Retinal pigment epithelial cell (primary cell): ENCODE measurements around the gene YJU2.
"Not testable (repeated sequence)": the region's sequence is repeated elsewhere in the genome, so short reads cannot be mapped to it uniquely, and the experiment has no call there.

ENCODE experiments used
- DNase-seq: peaks from one replicate; pipeline ENCODE4 v3.0.0-alpha.2; 2010; ENCODE audit warnings: low read depth
- H3K4me3 ChIP-seq: 2 replicates; pipeline ENCODE4 v1.5.1; 2011; ENCODE audit warnings: mild to moderate bottlenecking, low read length, control low read depth, moderate library complexity
- TF ChIP-seq, protein P1 (sequence below): conservative IDR thresholded peaks from 2 replicates; pipeline ENCODE4 v1.5.1; 2011; ENCODE audit warnings: low read depth, low read length, control low read depth, inconsistent platforms

YJU2 gene

DNA sequence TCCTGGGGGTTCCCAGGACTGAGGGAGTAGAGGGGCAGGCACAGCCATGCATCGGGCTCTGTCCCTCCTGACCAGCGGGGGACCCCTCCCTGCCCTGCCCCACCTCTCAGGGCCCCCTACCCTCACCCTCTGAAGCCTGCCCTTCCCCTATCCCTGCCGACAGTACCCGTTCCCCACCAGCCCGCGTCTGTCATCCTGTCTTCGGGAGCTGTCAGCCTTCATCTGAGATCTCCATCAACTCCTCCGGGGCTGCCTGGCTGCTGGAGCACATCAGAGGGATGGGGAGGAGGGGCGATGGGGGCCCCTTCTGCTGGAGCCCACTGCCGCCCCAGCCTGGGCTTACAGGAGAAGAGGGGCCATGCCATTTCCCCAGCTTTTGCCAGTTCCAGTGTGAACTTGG, 26.0 kb downstream of the YJU2 start:
- DNase-seq = no peak
- no peak overlapping the region for H3K4me3 ChIP-seq
- TF ChIP-seq, protein P1, sequence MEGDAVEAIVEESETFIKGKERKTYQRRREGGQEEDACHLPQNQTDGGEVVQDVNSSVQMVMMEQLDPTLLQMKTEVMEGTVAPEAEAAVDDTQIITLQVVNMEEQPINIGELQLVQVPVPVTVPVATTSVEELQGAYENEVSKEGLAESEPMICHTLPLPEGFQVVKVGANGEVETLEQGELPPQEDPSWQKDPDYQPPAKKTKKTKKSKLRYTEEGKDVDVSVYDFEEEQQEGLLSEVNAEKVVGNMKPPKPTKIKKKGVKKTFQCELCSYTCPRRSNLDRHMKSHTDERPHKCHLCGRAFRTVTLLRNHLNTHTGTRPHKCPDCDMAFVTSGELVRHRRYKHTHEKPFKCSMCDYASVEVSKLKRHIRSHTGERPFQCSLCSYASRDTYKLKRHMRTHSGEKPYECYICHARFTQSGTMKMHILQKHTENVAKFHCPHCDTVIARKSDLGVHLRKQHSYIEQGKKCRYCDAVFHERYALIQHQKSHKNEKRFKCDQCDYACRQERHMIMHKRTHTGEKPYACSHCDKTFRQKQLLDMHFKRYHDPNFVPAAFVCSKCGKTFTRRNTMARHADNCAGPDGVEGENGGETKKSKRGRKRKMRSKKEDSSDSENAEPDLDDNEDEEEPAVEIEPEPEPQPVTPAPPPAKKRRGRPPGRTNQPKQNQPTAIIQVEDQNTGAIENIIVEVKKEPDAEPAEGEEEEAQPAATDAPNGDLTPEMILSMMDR = no peak

DNA sequence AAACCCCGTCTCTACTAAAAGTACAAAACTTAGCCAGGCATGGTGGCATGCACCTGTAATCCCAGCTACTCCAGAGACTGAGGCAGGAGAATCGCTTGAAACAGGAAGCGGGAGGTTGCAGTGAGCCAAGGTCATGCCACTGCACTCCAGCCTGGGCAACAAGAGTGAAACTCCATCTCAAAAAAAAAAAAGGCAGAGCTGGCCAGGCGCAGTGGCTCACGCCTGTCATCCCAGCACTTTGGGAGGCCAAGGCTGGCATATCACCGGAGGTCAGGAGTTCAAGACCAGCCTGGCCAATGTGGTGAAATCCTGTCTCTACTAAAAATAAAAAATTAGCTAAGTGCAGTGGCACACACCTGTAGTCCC, 27.4 kb downstream of the YJU2 start:
- DNase-seq, H3K4me3 ChIP-seq: not testable (repeated sequence)

DNA sequence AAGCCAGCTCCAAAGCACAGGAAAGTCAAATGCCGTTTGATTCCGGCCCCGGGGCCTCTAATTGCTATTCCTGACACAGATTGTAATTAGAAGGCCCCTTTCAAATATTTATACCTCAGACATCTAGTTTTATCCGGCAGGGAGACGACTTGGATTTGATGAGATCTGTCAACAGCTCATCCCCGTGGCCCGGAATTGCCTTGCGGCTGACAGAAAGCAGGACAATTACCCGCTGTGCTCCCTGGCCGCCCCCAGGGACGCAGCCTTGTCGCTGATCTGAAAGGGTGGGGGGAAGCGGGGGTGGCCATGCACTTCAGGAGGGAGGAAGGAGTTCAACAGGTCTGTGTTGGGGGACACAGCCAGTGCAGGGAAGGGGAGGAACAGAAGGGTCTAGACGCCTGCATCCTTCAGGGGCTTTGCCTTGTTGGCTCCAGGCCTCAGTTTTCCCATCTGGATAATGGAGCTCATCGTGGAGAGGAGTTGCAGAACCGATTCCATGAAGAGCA, 30.4 kb downstream of the YJU2 start:
- TF ChIP-seq, protein P1 = no peak
- no peak overlapping the region for H3K4me3 ChIP-seq
- no peak for DNase-seq

DNA sequence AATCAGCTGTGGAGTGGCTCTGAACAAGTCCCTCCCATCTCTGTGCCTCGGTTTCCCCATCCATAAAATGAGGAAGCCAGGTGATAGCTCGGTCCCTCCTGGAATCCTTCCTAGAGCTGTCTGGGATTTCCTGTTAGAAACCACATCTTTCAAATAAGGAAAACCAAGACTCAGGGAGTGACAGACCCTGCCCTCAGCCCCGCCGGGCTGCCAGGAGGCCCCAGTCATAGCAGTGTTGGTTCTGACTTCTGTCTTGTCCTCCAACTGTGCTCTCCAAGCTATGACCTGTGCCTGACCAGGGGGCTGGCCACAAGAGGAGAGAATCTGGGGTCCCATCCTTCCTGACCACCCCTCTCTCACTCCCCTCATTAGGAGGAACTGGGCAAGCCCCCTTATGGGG, 31.1 kb downstream of the YJU2 start:
- TF ChIP-seq, protein P1 = no peak
- DNase-seq = no peak
- H3K4me3 ChIP-seq = no peak overlapping the region

DNA sequence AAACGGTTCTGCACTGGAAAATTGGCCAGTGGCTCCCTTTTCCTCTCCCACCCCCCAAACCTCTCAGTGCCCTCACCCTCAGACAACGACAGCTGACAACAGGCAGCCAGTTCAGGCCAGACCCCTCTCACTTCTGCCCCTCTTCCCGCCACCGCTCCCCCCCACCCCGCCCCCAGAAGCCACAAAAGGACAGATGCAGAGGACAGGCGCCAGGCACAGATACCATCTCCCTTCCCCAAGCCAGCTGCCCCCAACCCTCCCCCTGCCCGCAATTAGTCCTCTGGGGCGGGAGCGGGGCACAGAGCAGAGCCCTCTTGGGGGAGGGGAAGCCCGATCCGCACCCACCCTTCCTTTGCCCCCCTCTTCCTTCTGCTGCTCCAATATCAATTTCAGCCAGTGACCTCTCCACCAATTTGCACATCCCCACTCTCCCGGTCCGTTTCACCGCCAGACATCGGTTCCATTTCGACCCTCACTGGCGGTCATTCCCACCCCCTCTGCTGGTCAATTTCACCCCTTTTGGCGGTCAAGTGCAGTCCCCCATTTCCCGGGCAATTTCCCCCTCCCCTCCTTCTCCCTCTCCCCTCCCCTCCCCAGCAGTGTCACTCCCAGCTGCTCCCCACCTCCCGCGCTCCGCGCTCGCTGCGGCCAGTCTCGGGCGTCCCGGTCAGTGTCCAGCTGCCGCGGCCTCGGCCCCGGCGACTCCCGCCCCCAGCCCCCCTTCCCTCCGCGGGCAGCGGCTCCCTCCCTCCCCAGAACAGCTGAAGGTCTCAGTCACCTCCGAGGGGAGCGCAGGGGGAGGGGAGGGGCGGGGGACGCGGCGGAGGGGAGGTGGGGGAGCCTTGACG, 31.8 kb downstream of the YJU2 start, which contains the start of gene SHD:
Gene SHD (plus strand): TSS at position 848 of the 848 bp plus-strand sequence. CDS start 798 bp downstream, outside the sequence.
- H3K4me3 ChIP-seq = no peak within 1 kb of the TSS
- no peak for DNase-seq
- TF ChIP-seq, protein P1 = no peak

DNA sequence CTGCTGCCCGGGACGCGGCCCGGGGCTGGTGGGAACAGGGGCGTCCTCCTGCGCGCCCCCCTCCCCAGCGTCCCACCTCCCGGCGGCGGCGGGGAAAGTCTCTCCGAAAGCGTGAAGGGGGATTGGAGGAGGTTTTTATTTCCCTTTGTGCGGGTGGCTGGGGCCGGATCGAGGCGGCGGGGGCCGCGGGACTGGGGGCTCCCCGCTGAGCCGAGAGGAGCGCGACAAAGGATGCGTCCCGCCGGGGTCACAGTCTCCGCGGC, 32.3 kb downstream of the YJU2 start:
- DNase-seq = no peak
- no peak overlapping the region for H3K4me3 ChIP-seq
- TF ChIP-seq, protein P1 = no peak

DNA sequence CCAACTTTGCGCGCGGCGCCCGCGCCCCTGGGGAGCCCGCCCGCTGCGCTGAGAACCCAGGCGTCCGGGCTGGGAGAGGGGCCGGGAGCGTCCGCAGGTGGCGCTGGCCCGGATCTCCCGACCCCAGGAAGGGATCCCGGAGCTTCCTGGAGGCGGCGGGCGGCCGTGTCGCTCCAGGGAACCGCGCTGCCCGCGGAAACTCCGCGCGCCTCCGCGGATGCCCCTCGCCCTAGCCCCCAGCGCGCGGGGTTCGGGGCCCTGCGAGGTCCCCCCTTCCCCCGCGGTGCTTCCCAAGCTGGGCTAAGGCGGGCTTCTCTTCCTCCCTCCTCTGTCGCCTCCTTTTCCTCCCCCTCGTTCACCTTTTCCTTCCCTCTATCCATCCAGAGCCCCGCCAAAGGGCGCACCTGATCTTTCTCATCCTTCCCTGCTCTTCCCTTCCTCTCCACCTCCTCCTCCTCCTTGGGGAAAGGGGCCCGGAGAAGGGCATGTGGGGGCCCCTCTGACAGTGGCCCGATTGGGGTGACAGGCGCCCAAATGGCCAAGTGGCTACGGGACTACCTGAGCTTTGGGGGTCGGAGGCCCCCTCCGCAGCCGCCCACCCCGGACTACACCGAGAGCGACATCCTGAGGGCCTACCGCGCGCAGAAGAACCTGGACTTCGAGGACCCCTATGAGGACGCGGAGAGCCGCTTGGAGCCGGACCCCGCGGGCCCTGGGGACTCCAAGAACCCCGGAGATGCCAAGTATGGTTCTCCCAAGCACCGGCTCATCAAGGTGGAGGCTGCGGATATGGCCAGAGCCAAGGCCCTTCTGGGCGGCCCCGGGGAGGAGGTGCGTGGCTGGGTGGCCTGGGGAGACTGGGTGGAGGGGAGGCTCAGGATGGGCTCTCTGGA, 32.9 kb downstream of the YJU2 start:
- TF ChIP-seq, protein P1 = no peak
- no peak overlapping the region for H3K4me3 ChIP-seq
- DNase-seq = no peak
